HG03025 (cell line): ENCODE data around the gene SESN1.

ENCODE experiments used
- ATAC-seq: cut with Tn5 transposase; IDR thresholded peaks from one replicate; pipeline ENCODE4 v1.9.1; 2021; ENCODE audit warnings: mild to moderate bottlenecking, moderate library complexity; ENCODE audit not compliant: unreplicated experiment, low FRiP score

SESN1 gene

DNA sequence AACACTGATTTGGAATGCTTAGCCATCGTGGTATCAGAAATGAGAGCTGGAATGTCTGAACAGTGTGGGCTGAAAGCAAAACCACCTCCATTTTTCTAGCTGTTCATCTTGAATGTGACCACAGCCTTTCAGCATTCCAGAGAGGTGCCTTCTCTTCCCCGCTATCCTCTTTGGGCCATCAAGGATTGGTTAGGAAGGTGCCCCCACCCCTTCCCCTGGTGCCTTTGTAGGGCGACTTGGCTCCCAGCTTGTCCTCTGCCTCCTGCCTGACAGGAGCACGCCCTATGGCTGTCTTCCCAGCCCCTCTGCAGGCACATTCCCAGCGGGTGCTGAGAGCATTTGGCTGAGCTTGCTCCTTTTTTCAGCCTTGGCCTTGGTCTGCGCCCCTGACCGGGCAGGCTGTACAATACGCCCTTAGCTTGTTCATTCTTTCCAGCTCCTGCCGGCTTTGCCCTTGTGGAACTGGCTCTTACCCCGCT, 148.9 kb downstream of the SESN1 start:
- ATAC-seq, result no peak

DNA sequence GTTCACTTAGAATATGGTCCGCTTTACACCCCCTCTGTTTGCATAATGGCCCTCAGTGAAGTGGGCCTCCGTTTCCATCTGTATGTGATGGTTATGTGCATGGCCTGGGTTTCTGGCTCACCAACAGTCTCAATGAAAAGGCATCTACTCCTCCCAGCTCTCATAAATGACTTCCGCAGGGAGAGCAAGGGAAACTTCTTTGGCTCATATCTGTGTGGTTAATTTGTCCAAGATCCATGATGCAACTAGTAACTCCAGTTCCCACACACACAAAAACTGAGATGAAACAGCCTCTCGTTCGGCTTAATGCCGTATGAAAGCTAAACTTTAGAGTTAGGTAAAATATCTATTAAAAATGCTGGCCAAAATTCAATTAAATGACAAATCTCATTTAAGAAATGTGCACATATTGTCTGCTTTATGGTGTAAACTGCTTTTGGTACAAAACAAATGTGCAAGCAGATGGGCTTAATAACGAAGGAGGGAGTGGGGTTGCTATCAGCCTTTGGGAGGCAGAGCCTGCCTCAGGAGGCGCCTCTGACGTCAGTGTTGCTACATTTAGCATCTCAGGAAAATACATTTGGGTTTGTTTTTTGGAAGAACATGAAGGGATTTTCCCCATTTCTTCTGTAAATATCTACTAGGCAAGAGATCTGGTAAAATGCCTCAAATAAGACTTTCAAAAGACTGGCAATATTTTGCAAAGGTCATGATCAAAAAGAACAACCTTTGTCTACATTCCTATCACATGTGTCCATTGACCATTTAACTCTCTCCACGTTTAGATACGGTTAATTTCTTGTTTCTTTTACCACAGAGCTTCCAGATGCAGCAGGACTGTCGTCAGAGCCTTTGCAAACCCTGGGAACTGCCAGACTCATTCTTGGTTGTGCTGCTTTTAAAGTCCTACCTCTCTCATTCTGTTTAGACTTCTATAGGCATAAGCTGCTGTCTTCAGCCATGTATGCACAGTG, 149.7 kb downstream of the SESN1 start:
- ATAC-seq, result no peak

- no peak for ATAC-seq
Observed at GRCh38 chr6:108944071-108944470, 150.6 kb downstream of the SESN1 start.

DNA sequence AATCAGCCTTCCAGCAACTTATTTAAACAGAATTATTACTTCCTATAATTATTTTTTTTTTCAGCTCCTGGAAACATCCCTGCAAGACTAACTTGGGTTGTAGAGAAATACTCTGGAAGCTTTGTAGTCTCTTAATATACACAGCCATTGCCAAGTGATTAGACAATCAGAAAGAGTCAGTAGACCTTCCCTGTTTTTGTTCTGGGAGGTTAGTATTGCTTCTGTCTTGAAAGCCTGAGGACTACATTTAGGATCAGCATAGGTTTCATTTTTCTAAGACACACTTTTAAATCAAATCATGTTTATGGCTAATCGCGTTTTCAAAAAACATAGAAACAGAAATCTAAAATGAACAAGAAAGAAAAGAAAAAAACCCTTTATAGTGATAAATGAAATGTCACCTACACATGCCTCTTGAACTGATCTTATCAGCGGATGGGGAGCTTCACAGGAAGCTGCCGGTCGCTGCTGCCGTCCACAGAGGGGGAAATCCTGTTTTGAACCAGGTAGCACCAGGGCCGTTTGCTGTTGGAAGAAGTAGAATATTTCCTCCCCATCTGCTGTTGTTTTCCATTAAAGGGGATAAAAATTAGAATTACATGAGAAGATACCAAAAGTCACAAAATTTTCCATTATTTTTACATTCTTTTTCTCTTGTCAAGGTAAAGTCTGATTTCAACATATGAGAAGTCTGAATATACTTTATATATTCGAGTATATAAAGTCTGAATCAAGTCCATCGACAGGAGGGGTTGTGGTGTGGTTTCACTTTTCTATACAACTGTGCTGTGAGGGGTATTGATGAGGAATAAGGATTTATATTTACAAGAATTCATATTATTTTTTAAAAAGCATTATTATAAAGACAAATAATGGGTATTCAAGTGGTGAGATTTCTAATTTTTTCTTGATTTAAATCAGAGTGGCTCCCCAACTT, 151.8 kb downstream of the SESN1 start:
- no peak for ATAC-seq

GRCh38 chr6:108941859-108942258, 152.8 kb downstream of the SESN1 start:
- ATAC-seq, result no peak

DNA sequence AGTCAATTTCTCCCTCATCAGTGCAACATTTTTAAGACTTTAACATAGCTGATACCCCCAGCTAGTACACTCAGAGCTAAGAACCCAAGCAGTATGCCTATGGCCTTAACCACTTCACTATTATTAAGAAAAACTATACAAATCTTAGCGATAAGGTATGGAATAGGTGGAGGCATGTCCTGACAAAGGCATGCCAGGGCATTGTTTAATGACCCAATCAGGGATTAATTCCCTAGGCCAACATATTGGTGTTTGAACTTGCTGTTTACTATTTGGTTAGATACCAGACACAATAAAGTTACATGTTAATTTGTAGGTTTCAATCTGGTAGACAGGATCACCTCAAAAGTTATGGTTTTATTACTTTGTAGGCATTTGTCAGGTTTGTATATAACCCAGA, 153.4 kb downstream of the SESN1 start:
- ATAC-seq, result no peak

DNA sequence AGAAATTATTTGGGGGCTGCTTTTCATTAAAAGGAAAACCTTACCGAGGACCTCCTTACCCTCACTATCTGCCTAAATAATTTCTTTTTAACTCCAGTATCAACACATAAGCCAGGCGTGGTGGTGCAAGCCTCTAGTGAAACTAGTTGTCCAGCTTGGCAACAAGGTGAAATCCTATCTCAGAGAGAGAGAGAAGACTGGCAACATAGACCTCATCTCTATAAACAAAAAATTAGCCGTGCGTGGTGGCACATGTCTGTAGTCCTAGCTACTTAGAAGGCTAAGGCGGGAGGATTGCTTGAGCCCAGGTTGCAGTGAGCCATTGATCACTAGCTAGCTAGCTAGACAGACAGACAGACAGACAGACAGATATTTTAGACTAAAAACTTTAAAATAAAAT, 153.9 kb downstream of the SESN1 start:
- no peak for ATAC-seq

DNA sequence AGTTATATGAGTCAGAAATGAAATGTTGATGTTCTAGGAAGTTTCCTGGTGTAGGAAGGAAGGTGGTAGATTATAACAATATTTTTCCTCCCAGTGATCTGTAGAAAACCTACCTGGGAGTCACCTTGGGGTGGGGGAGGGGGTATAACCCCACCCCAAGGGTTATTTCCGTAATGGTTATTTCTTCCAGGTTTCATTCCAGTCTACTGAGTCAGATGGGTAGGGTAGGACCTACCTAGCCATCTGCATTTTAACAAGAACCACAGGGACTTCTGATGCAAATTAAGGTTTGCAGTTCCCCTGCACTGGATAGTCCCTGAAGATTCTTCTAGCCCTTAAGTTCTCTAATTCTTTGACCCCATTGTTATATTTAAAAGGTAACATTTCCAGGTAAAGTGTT, 157.5 kb downstream of the SESN1 start:
- no peak for ATAC-seq
